ENCODE results near the gene NDUFA1. TPM values are rescaled to one million over a fixed set of nuclear protein-coding genes. Genes with fewer than 3 reads are reported as not detected.

The NDUFA1 gene
- polyA plus RNA-seq, result 1,373 and 1,722 TPM in 2 replicates

GRCh38 chrX:119871599-119872395 is at the start of gene NDUFA1, which contains the start of gene RNF113A:
Gene NDUFA1 (plus strand): TSS chrX:119871832. CDS start chrX:119871912, 80 bp downstream.
Gene RNF113A (minus strand): TSS chrX:119871733. CDS start chrX:119871613, 120 bp downstream.

GRCh38 chrX:119852382-119853353 is 19.0 kb upstream of the NDUFA1 start, which contains the start of gene UPF3B:
Gene UPF3B (minus strand): TSS chrX:119852963. CDS start chrX:119852928, 35 bp downstream.

GRCh38 chrX:119895843-119896326 is 24.3 kb downstream of the NDUFA1 start, which contains the start of gene AKAP14:
Gene AKAP14 (plus strand): TSS chrX:119895893. CDS start chrX:119903224, 7,331 bp downstream.

Other genes starting within 250 kb of the NDUFA1 start
- 38.9 and 40.2 TPM in 2 replicates for gene SEPTIN6, start 178.7 kb upstream of the NDUFA1 start, polyA plus RNA-seq
- gene SOWAHD, start 113.2 kb upstream of the NDUFA1 start, polyA plus RNA-seq, result not detected in 2 replicates
- gene RPL39, start 80.2 kb upstream of the NDUFA1 start, polyA plus RNA-seq, result 837 and 939 TPM in 2 replicates
- 22.8 and 32.9 TPM in 2 replicates for gene UPF3B, start 18.9 kb upstream of the NDUFA1 start, polyA plus RNA-seq
- 19.0 and 20.1 TPM in 2 replicates for gene RNF113A, start 99 bp upstream of the NDUFA1 start, polyA plus RNA-seq
- 0.51 and 4.3 TPM in 2 replicates for gene AKAP14, start 24.1 kb downstream of the NDUFA1 start, polyA plus RNA-seq
- gene NKAP, start 71.9 kb downstream of the NDUFA1 start, polyA plus RNA-seq, result 2.4 and 4.7 TPM in 2 replicates
- gene RHOXF2B, start 205.9 kb downstream of the NDUFA1 start, polyA plus RNA-seq, result 0.36 TPM in 1 of 2 replicates, not detected in the other
- 1.8 TPM in 1 of 2 replicates, not detected in the other for gene RHOXF1, start 244.1 kb downstream of the NDUFA1 start, polyA plus RNA-seq